ENCODE results near the gene PDE4D.

- no peak for TF ChIP-seq CTCF (IDR thresholded peaks at IDR 0.05)
- TF ChIP-seq POLR2A (IDR thresholded peaks at IDR 0.05): no peak
Observed at GRCh38 chr5:59333416-59333815, 560.1 kb downstream of the PDE4D start.
